H9 (cell line): ENCODE results near the gene RNPS1. TPM values are rescaled to one million over a fixed set of nuclear protein-coding genes. Genes with fewer than 3 reads are reported as not detected.

Experiments
- DNase-seq: peaks from one replicate; pipeline ENCODE4 v3.0.0-alpha.2; 2017
- H2AFZ ChIP-seq: one replicate; pipeline ENCODE4 v1.6.1; 2013; ENCODE audit warnings: mild to moderate bottlenecking, low read length, control low read depth, moderate library complexity
- H2AK5ac ChIP-seq: 2 replicates; pipeline ENCODE4 v1.6.1; 2013; ENCODE audit warnings: low read length, control low read depth, mixed read lengths; ENCODE audit not compliant: insufficient read length
- H2BK120ac ChIP-seq: one replicate; pipeline ENCODE4 v1.6.1; 2013; ENCODE audit warnings: low read depth, mild to moderate bottlenecking, low read length, control low read depth, inconsistent platforms; ENCODE audit not compliant: poor library complexity, severe bottlenecking
- H2BK12ac ChIP-seq: 2 replicates; pipeline ENCODE4 v1.6.1; 2013; ENCODE audit warnings: low read length, control low read depth, mixed read lengths, low read depth; ENCODE audit not compliant: insufficient read length
- H2BK15ac ChIP-seq: 2 replicates; pipeline ENCODE4 v1.6.1; 2013; ENCODE audit warnings: low read depth, low read length, control low read depth
- H2BK20ac ChIP-seq: one replicate; pipeline ENCODE4 v1.6.1; 2013; ENCODE audit warnings: low read depth, mild to moderate bottlenecking, low read length, control low read depth, inconsistent platforms; ENCODE audit not compliant: poor library complexity, severe bottlenecking
- H2BK5ac ChIP-seq: 2 replicates; pipeline ENCODE4 v1.6.1; 2013; ENCODE audit warnings: low read length, control low read depth, mixed read lengths; ENCODE audit not compliant: insufficient read length
- H3K14ac ChIP-seq: 2 replicates; pipeline ENCODE4 v1.6.1; 2013; ENCODE audit warnings: low read length, control low read depth; ENCODE audit not compliant: insufficient read depth
- H3K18ac ChIP-seq: 2 replicates; pipeline ENCODE4 v1.6.1; 2013; ENCODE audit warnings: low read depth, mild to moderate bottlenecking, mixed read lengths, low read length, control low read depth; ENCODE audit not compliant: insufficient read length
- H3K23ac ChIP-seq: 2 replicates; pipeline ENCODE4 v1.6.1; 2013; ENCODE audit warnings: low read length, control low read depth, mixed read lengths, low read depth; ENCODE audit not compliant: insufficient read length
- H3K23me2 ChIP-seq: 2 replicates; pipeline ENCODE4 v1.6.1; 2013; ENCODE audit warnings: low read depth, mild to moderate bottlenecking, mixed read lengths, low read length, control low read depth; ENCODE audit not compliant: insufficient read length, poor library complexity, severe bottlenecking
- H3K27ac ChIP-seq: 2 replicates; pipeline ENCODE4 v1.5.1; 2013; ENCODE audit warnings: low read length, control low read depth, mixed read lengths, low read depth; ENCODE audit not compliant: insufficient read length
- H3K27me3 ChIP-seq: 2 replicates; pipeline ENCODE4 v1.6.1; 2013; ENCODE audit warnings: low read length, control low read depth, inconsistent platforms; ENCODE audit not compliant: insufficient read depth
- H3K4ac ChIP-seq: 2 replicates; pipeline ENCODE4 v1.6.1; 2013; ENCODE audit warnings: low read depth, mild to moderate bottlenecking, control low read depth, inconsistent platforms, low read length, moderate library complexity
- H3K4me1 ChIP-seq: 2 replicates; pipeline ENCODE4 v1.6.1; 2013; ENCODE audit warnings: low read length, control low read depth, inconsistent platforms; ENCODE audit not compliant: insufficient read depth
- H3K4me2 ChIP-seq: 2 replicates; pipeline ENCODE4 v1.6.1; 2013; ENCODE audit warnings: low read length, control low read depth, mixed read lengths; ENCODE audit not compliant: insufficient read length, insufficient read depth
- H3K56ac ChIP-seq: 2 replicates; pipeline ENCODE4 v1.6.1; 2013; ENCODE audit warnings: low read depth, mild to moderate bottlenecking, mixed read lengths, low read length, control low read depth; ENCODE audit not compliant: insufficient read length
- H3K79me1 ChIP-seq: 2 replicates; pipeline ENCODE4 v1.6.1; 2013; ENCODE audit warnings: low read depth, mild to moderate bottlenecking, moderate library complexity, low read length, control low read depth, inconsistent platforms; ENCODE audit not compliant: insufficient read depth, poor library complexity, severe bottlenecking
- H3K79me2 ChIP-seq: 2 replicates; pipeline ENCODE4 v1.6.1; 2013; ENCODE audit warnings: low read length, control low read depth, inconsistent platforms; ENCODE audit not compliant: insufficient read depth
- H3K9ac ChIP-seq: 2 replicates; pipeline ENCODE4 v1.6.1; 2013; ENCODE audit warnings: low read length, control low read depth, mixed read lengths; ENCODE audit not compliant: insufficient read length; ENCODE audit errors: extremely low read depth
- H3K9me3 ChIP-seq: one replicate; pipeline ENCODE4 v1.6.1; 2013; ENCODE audit warnings: low read depth, low read length, inconsistent platforms; ENCODE audit not compliant: control insufficient read depth
- H3T11ph ChIP-seq: one replicate; pipeline ENCODE4 v1.6.1; 2013; ENCODE audit warnings: mild to moderate bottlenecking, low read length, control low read depth, inconsistent platforms
- H4K20me1 ChIP-seq: one replicate; pipeline ENCODE4 v1.6.1; 2013; ENCODE audit not compliant: control insufficient read depth, insufficient read length, insufficient read depth
- H4K5ac ChIP-seq: 2 replicates; pipeline ENCODE4 v1.6.1; 2013; ENCODE audit warnings: low read depth, mild to moderate bottlenecking, mixed read lengths, low read length, control low read depth; ENCODE audit not compliant: insufficient read length
- H4K8ac ChIP-seq: replicated peaks from 2 replicates; pipeline ENCODE4 v1.6.1; 2013; ENCODE audit warnings: low read length, control low read depth, mixed read lengths, low read depth; ENCODE audit not compliant: insufficient read length
- H4K91ac ChIP-seq: 2 replicates; pipeline ENCODE4 v1.6.1; 2013; ENCODE audit warnings: low read depth, mild to moderate bottlenecking, moderate library complexity, mixed read lengths, low read length, control low read depth; ENCODE audit not compliant: insufficient read length
- H3K27ac Mint-ChIP-seq, 3 experiments: 2 replicates in 2 of 3; 3 replicates in 1 of 3; pipeline ENCODE4 v1.8.0; 2020 to 2021; ENCODE audit warnings: mixed read lengths in 3 of 3, mild to moderate bottlenecking in 1 of 3, moderate library complexity in 1 of 3
- H3K27me3 Mint-ChIP-seq: 2 replicates; pipeline ENCODE4 v1.8.0; 2021; ENCODE audit warnings: low read depth, mild to moderate bottlenecking, moderate library complexity, mixed read lengths
- H3K36me3 Mint-ChIP-seq, 3 experiments: 2 replicates in 2 of 3; 3 replicates in 1 of 3; pipeline ENCODE4 v1.8.0; 2020 to 2021; ENCODE audit warnings: low read depth in 3 of 3, mixed read lengths in 3 of 3; ENCODE audit not compliant: insufficient read depth in 1 of 3
- H3K4me1 Mint-ChIP-seq, 2 experiments: 2 replicates each; pipeline ENCODE4 v1.8.0; 2020; ENCODE audit warnings: mixed read lengths in 2 of 2
- H3K4me3 Mint-ChIP-seq, 2 experiments: 2 replicates in 1 of 2; 3 replicates in 1 of 2; pipeline ENCODE4 v1.8.0; 2020 to 2021; ENCODE audit warnings: mild to moderate bottlenecking in 2 of 2, mixed read lengths in 2 of 2, moderate library complexity in 1 of 2
- H3K9me3 Mint-ChIP-seq, 2 experiments: 2 replicates in 1 of 2; 3 replicates in 1 of 2; pipeline ENCODE4 v1.8.0; 2020; ENCODE audit warnings: mild to moderate bottlenecking in 2 of 2, mixed read lengths in 2 of 2, moderate library complexity in 1 of 2
- CTCF ChIP-seq: fragments of 200-600 bp; sonication (generic); conservative IDR thresholded peaks from 3 replicates; pipeline ENCODE4 v1.8.0; 2021; ENCODE audit warnings: antibody characterized with exemption, mild to moderate bottlenecking
- WGBS: extraction: QIAGEN DNeasy Blood & Tissue Kit; methylation state at CpG from one replicate; pipeline ENCODE4 v1.1.7; 2013; ENCODE audit warnings: missing lambda C conversion rate, low lambda C conversion rate, mixed read lengths; ENCODE audit not compliant: insufficient read length; ENCODE audit errors: extremely low coverage; 5-methylcytosine and 5-hydroxymethylcytosine counted together
- total RNA-seq: library from RNA; stranded (reverse); gene quantifications from 2 replicates; pipeline ENCODE4 v1.2.1, GENCODE V29; 2021

RNPS1 gene
- total RNA-seq, 1 experiment from 2014 or later, result 384 TPM

- Mint-ChIP-seq H3K9me3 (peaks cover 0 to 2% of the 10 kb centered on the region in 2 experiments; a peak in 1 of 5 replicates), H3K36me3 (peaks cover 17 to 48% (median 46%) of the 10 kb centered on the region in 3 experiments; a peak in 6 of 7 replicates), H3K27ac (no peak overlapping the region), H3K27me3 (peaks cover 2% of the 10 kb centered on the region), H3K4me1 (peaks cover 18 to 22% of the 10 kb centered on the region in 2 experiments), H3K4me3 (no peak overlapping the region)
- Histone ChIP-seq H3K4ac (no peak overlapping the region), H3K18ac (no peak overlapping the region), H2BK5ac (no peak overlapping the region), H2BK120ac (no peak overlapping the region), H2AFZ (no peak overlapping the region), H3K27ac (no peak overlapping the region), H4K5ac (no peak overlapping the region), H3K79me1 (peaks cover 6% of the 10 kb centered on the region), H4K91ac (no peak overlapping the region), H3K56ac (no peak overlapping the region), H2AK5ac (no peak overlapping the region), H2BK20ac (no peak overlapping the region), H3K4me1 (no peaks in the 10 kb centered on the region; the same call in 1 of the 2 replicates), H3K4me2 (no peak overlapping the region), H4K8ac (no peak overlapping the region), H2BK15ac (no peak overlapping the region), H3K79me2 (peaks cover 6% of the 10 kb centered on the region; the same call in 1 of the 2 replicates), H2BK12ac (no peak overlapping the region), H3K9me3 (no peaks in the 10 kb centered on the region), H3K27me3 (no peaks in the 10 kb centered on the region), H3K23me2 (peaks cover 20% of the 10 kb centered on the region), H3K23ac (no peak overlapping the region), H3K9ac (no peak overlapping the region), H4K20me1 (no peaks in the 10 kb centered on the region), H3T11ph (no peak overlapping the region), H3K14ac (no peak overlapping the region)
- WGBS, result no CpG with 5 or more reads among the region's 29 CpGs
- TF ChIP-seq CTCF, result no peak
- no peak for DNase-seq
Observed at GRCh38 chr16:2209258-2210008, 58.5 kb downstream of the RNPS1 start.
